Lung (tissue), 12 donors: Measurements from ENCODE around the gene PCYT2. TPM values are rescaled to one million over a fixed set of nuclear protein-coding genes. Genes with fewer than 3 reads are reported as not detected.

ENCODE experiments used
- ATAC-seq: fragments of 200-7000 bp; cut with Tn5 transposase; one replicate; pipeline ENCODE4 v1.9.1; 2020; ENCODE audit warnings: moderate number of reproducible peaks; ENCODE audit not compliant: insufficient read depth, low FRiP score
- DNase-seq, 3 donors: peaks; one replicate each; pipeline ENCODE4 v3.0.0-alpha.2; 2013 to 2017
- H3K27ac ChIP-seq, 2 donors: one replicate each; pipeline ENCODE4 v1.5.1; 2013; ENCODE audit warnings: mild to moderate bottlenecking in 2 of 2, moderate library complexity in 2 of 2, control low read depth in 1 of 2, inconsistent platforms in 1 of 2, low read depth in 1 of 2, low read length in 1 of 2
- H3K27me3 ChIP-seq, 3 donors: one replicate each; pipeline ENCODE4 v1.5.1; 2013; ENCODE audit warnings: low read length in 2 of 3; ENCODE audit not compliant: control insufficient read depth in 3 of 3, insufficient read depth in 3 of 3
- H3K36me3 ChIP-seq, 4 donors: one replicate each; pipeline ENCODE4 v1.5.1; 2013; ENCODE audit warnings: low read length in 4 of 4, mild to moderate bottlenecking in 1 of 4, moderate library complexity in 1 of 4; ENCODE audit not compliant: control insufficient read depth in 4 of 4, insufficient read depth in 4 of 4
- H3K4me1 ChIP-seq, 5 donors: one replicate each; pipeline ENCODE4 v1.5.1; 2013; ENCODE audit warnings: low read length in 5 of 5, mild to moderate bottlenecking in 2 of 5, moderate library complexity in 1 of 5; ENCODE audit not compliant: control insufficient read depth in 5 of 5, insufficient read depth in 5 of 5
- H3K4me3 ChIP-seq: one replicate; pipeline ENCODE4 v1.5.1; 2013; ENCODE audit warnings: mild to moderate bottlenecking, control low read depth, moderate library complexity
- H3K9ac ChIP-seq, 2 donors: one replicate each; pipeline ENCODE4 v1.5.1; 2013; ENCODE audit warnings: low read length in 2 of 2, control low read depth in 1 of 2; ENCODE audit not compliant: insufficient read depth in 1 of 2
- H3K9me3 ChIP-seq, 4 donors: one replicate each; pipeline ENCODE4 v1.5.1; 2013; ENCODE audit warnings: low read length in 3 of 4, mild to moderate bottlenecking in 1 of 4, moderate library complexity in 1 of 4; ENCODE audit not compliant: control insufficient read depth in 4 of 4, insufficient read depth in 3 of 4
- CTCF ChIP-seq: IDR thresholded peaks from 2 replicates; pipeline ENCODE4 v1.5.1; 2012; ENCODE audit warnings: mild to moderate bottlenecking; ENCODE audit errors: control extremely low read depth, extremely low read depth
- WGBS, 2 donors: extraction: QIAGEN DNeasy Blood & Tissue Kit; methylation state at CpG; one replicate each; pipeline ENCODE4 v1.1.7; 2013; 5-methylcytosine and 5-hydroxymethylcytosine counted together
- polyA plus RNA-seq, 2 donors: library from polyadenylated mRNA; stranded (reverse); fragments of 200-250 nt; gene quantifications; one replicate each; pipeline ENCODE4 v1.2.1, GENCODE V29; 2013
- total RNA-seq, 2 donors: library from RNA; depleted of rRNA in 1 of 2; stranded (reverse); fragments of >200 nt in 1 of 2; gene quantifications; one replicate each; pipeline ENCODE4 v1.2.1, GENCODE V29; 2014 to 2021
- donor health status: control.
- donor health status: control.
- donor health status: Bipolar disorder and iron deficiency.
- donor health status: healthy.
- donor health status: DM: yes; HTN: yes; CAD: no.

PCYT2 gene
- total and polyA plus RNA-seq, 4 donors: 23.0 to 91.6 (median 67.5) TPM

- DNase-seq: no peak
- H3K27ac ChIP-seq: no peak overlapping the region
- H3K4me3 ChIP-seq: no peak overlapping the region
- WGBS, 2 donors: 70 to 75% methylated on average over 21 of the region's 21 CpGs
- no peak for ATAC-seq
- peaks cover 0 to 6% (median 3%) of the 10 kb centered on the region in 3 donors for H3K27me3 ChIP-seq
- peaks cover 0 to 11% (median 0%) of the 10 kb centered on the region in 5 donors for H3K4me1 ChIP-seq
- TF ChIP-seq CTCF: no peak
- H3K9ac ChIP-seq: no peak overlapping the region
- no peaks in the 10 kb centered on the region for H3K36me3 ChIP-seq
- H3K9me3 ChIP-seq: no peaks in the 10 kb centered on the region
These were observed 28.7 kb upstream of the PCYT2 start for GRCh38 chr17:81939881-81940385.

- DNase-seq (no peak), ATAC-seq (no peak)
- Histone ChIP-seq H3K9ac (no peak overlapping the region), H3K27me3 (peaks cover 0 to 3% (median 2%) of the 10 kb centered on the region in 3 donors), H3K27ac (no peak overlapping the region), H3K36me3 (no peaks in the 10 kb centered on the region), H3K9me3 (no peaks in the 10 kb centered on the region), H3K4me3 (no peak overlapping the region), H3K4me1 (peaks cover 0 to 11% (median 0%) of the 10 kb centered on the region in 5 donors)
- no peak for TF ChIP-seq CTCF
- 49 to 68% methylated on average over 15 of the region's 15 CpGs for WGBS, 2 donors
These were observed 28.0 kb upstream of the PCYT2 start for GRCh38 chr17:81939218-81939617.

- whole genome bisulfite sequencing, 2 donors: 92 to 98% methylated on average over 6 of the region's 6 CpGs
- H3K9ac ChIP-seq: no peak overlapping the region
- no peak for DNase-seq
- H3K27ac ChIP-seq: no peak overlapping the region
- TF ChIP-seq CTCF: no peak
- no peak overlapping the region for H3K4me3 ChIP-seq
- peaks cover 0 to 2% (median 0%) of the 10 kb centered on the region in 3 donors for H3K27me3 ChIP-seq
- H3K36me3 ChIP-seq: no peaks in the 10 kb centered on the region
- H3K4me1 ChIP-seq: peaks cover 0 to 17% (median 5%) of the 10 kb centered on the region in 5 donors
- ATAC-seq: no peak
- H3K9me3 ChIP-seq: no peaks in the 10 kb centered on the region
These were observed 24.5 kb upstream of the PCYT2 start for GRCh38 chr17:81935709-81936084.
